Astrocyte (in vitro differentiated cells and primary cell): ENCODE results near the gene FAHD2B.
"Not testable (repeated sequence)": the region's sequence is repeated elsewhere in the genome, so short reads cannot be mapped to it uniquely, and the experiment has no call there.

Experiments used
- EZH2 ChIP-seq: IDR thresholded peaks from 2 replicates; pipeline ENCODE4 v1.6.1; 2012; ENCODE audit warnings: mild to moderate bottlenecking, low read length, inconsistent platforms; ENCODE audit not compliant: insufficient read depth
- TF ChIP-seq, protein P1 (sequence below): IDR thresholded peaks from 2 replicates; pipeline ENCODE4 v1.5.1; 2011; ENCODE audit warnings: low read depth, mild to moderate bottlenecking, inconsistent platforms, low read length, moderate library complexity; ENCODE audit not compliant: insufficient read depth

DNA sequence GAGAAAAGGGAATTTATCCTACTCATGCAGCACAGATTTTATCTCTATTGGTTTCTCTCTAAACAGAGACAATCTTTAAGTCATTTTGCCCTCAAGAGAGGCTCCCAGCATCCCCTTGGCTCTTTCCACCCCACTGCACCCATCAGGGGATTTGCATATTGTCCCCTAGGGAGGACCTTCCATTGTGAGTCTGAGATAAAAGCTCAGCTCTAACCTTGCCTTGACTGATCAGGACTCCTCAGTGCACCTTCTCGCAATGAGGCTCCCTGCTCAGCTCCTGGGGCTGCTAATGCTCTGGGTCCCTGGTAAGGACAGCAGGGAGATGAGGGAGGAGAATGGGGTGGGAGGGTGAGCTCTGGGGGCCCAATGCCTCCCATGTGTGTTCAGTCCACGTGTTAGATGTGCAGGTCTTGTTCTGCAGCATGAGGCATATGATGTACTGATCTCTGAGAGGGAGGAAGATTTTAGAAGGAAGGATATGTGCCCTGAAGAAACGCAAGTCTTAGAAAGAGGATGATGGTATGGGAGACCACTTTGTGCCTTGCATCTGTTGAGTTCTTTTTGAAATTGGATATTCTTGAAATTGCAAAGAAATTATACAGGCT, 48.7 kb downstream of the FAHD2B start:
- TF ChIP-seq, protein P1, sequence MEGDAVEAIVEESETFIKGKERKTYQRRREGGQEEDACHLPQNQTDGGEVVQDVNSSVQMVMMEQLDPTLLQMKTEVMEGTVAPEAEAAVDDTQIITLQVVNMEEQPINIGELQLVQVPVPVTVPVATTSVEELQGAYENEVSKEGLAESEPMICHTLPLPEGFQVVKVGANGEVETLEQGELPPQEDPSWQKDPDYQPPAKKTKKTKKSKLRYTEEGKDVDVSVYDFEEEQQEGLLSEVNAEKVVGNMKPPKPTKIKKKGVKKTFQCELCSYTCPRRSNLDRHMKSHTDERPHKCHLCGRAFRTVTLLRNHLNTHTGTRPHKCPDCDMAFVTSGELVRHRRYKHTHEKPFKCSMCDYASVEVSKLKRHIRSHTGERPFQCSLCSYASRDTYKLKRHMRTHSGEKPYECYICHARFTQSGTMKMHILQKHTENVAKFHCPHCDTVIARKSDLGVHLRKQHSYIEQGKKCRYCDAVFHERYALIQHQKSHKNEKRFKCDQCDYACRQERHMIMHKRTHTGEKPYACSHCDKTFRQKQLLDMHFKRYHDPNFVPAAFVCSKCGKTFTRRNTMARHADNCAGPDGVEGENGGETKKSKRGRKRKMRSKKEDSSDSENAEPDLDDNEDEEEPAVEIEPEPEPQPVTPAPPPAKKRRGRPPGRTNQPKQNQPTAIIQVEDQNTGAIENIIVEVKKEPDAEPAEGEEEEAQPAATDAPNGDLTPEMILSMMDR, result not testable (repeated sequence)
- TF ChIP-seq EZH2, result not testable (repeated sequence)
